ENCODE results near the gene RAP1GAP2.

Gene RAP1GAP2

DNA sequence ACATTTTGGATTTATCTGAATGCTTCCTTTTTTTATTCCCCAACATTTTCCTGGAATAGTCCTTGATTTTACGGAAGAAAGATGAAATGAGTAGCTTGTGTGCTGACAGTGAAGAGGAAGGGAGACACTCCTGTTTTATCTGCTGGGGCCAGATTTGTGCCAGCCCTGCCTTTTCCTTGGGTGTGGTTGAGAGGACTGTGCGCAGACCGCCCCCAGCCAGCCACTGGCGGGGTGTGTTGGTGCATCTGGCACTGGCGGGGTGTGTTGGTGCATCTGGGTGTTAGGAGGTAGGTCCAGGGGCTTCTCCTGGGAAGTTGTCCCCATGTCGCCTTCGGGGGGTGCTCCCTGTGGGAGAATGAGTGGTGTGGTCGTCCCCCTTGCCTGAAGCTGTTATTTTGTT is 39.5 kb downstream of the RAP1GAP2 start:
- Histone ChIP-seq H3K27ac (ENCODE audit: low read length) (no peak overlapping the region), H4K20me1 (ENCODE audit: insufficient read depth, low read length) (no peaks in the 10 kb centered on the region), H3K9ac (ENCODE audit: low read depth, low read length) (no peak overlapping the region), H3K27me3 (ENCODE audit: insufficient read depth, low read length, poor library complexity) (no peaks in the 10 kb centered on the region), H3K4me1 (ENCODE audit: insufficient read depth, low read length) (no peaks in the 10 kb centered on the region), H2AFZ (ENCODE audit: low read depth, low read length) (no peak overlapping the region), H3K4me3 (ENCODE audit: low read depth in 1 of 2, low read length in 2 of 2) (no peak overlapping the region), H3K79me2 (ENCODE audit: insufficient read depth, low read length) (no peaks in the 10 kb centered on the region), H3K9me3 (ENCODE audit: insufficient read depth, low read length, severe bottlenecking) (no peaks in the 10 kb centered on the region), H3K36me3 (ENCODE audit: insufficient read depth, low read length) (no peaks in the 10 kb centered on the region), H3K4me2 (ENCODE audit: insufficient read depth, low read length) (no peak overlapping the region)
- no peak for DNase-seq
- no peak for TF ChIP-seq EZH2 (IDR thresholded peaks at IDR 0.05; ENCODE audit: borderline replicate concordance, low read depth, low read length, severe bottlenecking)
- TF ChIP-seq, protein P1, sequence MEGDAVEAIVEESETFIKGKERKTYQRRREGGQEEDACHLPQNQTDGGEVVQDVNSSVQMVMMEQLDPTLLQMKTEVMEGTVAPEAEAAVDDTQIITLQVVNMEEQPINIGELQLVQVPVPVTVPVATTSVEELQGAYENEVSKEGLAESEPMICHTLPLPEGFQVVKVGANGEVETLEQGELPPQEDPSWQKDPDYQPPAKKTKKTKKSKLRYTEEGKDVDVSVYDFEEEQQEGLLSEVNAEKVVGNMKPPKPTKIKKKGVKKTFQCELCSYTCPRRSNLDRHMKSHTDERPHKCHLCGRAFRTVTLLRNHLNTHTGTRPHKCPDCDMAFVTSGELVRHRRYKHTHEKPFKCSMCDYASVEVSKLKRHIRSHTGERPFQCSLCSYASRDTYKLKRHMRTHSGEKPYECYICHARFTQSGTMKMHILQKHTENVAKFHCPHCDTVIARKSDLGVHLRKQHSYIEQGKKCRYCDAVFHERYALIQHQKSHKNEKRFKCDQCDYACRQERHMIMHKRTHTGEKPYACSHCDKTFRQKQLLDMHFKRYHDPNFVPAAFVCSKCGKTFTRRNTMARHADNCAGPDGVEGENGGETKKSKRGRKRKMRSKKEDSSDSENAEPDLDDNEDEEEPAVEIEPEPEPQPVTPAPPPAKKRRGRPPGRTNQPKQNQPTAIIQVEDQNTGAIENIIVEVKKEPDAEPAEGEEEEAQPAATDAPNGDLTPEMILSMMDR (IDR thresholded peaks at IDR 0.05; ENCODE audit: borderline replicate concordance, extremely low read depth, low read length, poor library complexity, severe bottlenecking) = no peak
- ATAC-seq (ENCODE audit: insufficient read depth, low read depth) = no peak

DNA sequence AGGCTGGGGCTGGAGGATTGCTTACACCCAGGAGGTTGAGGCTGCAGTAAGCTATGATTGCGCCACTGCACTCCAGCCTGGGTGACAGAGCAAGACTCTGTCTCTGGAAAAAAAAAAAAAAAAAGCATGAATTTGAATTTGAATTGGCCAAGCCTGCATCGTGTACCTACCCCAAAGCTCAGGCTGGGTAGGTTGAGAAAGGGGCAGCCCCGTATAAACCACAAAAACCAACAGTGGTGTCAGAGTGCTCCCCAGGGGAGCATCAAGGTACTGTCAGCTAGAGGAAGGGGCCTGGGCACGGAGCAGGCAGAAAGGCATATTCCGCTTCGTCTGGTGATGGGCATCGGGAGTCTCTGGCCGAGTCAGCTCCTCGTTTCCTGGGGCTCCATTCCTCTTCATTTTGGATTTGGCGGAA is 40.9 kb downstream of the RAP1GAP2 start:
- Histone ChIP-seq H3K9ac (ENCODE audit: low read depth, low read length) (no peak overlapping the region), H3K79me2 (ENCODE audit: insufficient read depth, low read length) (no peaks in the 10 kb centered on the region)
- ATAC-seq (ENCODE audit: insufficient read depth, low read depth) = peak; percentile 64

GRCh38 chr17:2841606-2842005 is 45.4 kb downstream of the RAP1GAP2 start:
- no peaks in the 10 kb centered on the region for H3K36me3 ChIP-seq (ENCODE audit: insufficient read depth, low read length)
- DNase-seq (no peak), ATAC-seq (ENCODE audit: insufficient read depth, low read depth) (no peak)
- no peak overlapping the region for H3K4me3 ChIP-seq (ENCODE audit: low read depth in 1 of 2, low read length in 2 of 2)
- H3K4me2 ChIP-seq (ENCODE audit: insufficient read depth, low read length) = no peak overlapping the region
- H4K20me1 ChIP-seq (ENCODE audit: insufficient read depth, low read length) = no peaks in the 10 kb centered on the region
- H3K9me3 ChIP-seq (ENCODE audit: insufficient read depth, low read length, severe bottlenecking) = no peaks in the 10 kb centered on the region
- H3K79me2 ChIP-seq (ENCODE audit: insufficient read depth, low read length) = no peaks in the 10 kb centered on the region
- no peaks in the 10 kb centered on the region for H3K27me3 ChIP-seq (ENCODE audit: insufficient read depth, low read length, poor library complexity)
- TF ChIP-seq EZH2 (IDR thresholded peaks at IDR 0.05; ENCODE audit: borderline replicate concordance, low read depth, low read length, severe bottlenecking) = no peak
- TF ChIP-seq, protein P1 (IDR thresholded peaks at IDR 0.05; ENCODE audit: borderline replicate concordance, extremely low read depth, low read length, poor library complexity, severe bottlenecking) = no peak
- H3K9ac ChIP-seq (ENCODE audit: low read depth, low read length) = no peak overlapping the region
- H3K4me1 ChIP-seq (ENCODE audit: insufficient read depth, low read length) = no peaks in the 10 kb centered on the region
- H3K27ac ChIP-seq (ENCODE audit: low read length) = no peak overlapping the region
- no peak overlapping the region for H2AFZ ChIP-seq (ENCODE audit: low read depth, low read length)

More for the DNA sequence above, 40.9 kb downstream of the RAP1GAP2 start:
- Histone ChIP-seq H3K9me3 (ENCODE audit: insufficient read depth, low read length, severe bottlenecking) (no peaks in the 10 kb centered on the region), H3K4me3 (ENCODE audit: low read depth in 1 of 2, low read length in 2 of 2) (no peak overlapping the region), H2AFZ (ENCODE audit: low read depth, low read length) (no peak overlapping the region), H3K4me1 (ENCODE audit: insufficient read depth, low read length) (no peaks in the 10 kb centered on the region), H4K20me1 (ENCODE audit: insufficient read depth, low read length) (no peaks in the 10 kb centered on the region), H3K36me3 (ENCODE audit: insufficient read depth, low read length) (no peaks in the 10 kb centered on the region), H3K27me3 (ENCODE audit: insufficient read depth, low read length, poor library complexity) (no peaks in the 10 kb centered on the region), H3K4me2 (ENCODE audit: insufficient read depth, low read length) (no peak overlapping the region), H3K27ac (ENCODE audit: low read length) (no peak overlapping the region)
- TF ChIP-seq, protein P1 (IDR thresholded peaks at IDR 0.05; ENCODE audit: borderline replicate concordance, extremely low read depth, low read length, poor library complexity, severe bottlenecking) = peak; percentile 30
- TF ChIP-seq EZH2 (IDR thresholded peaks at IDR 0.05; ENCODE audit: borderline replicate concordance, low read depth, low read length, severe bottlenecking) = no peak
- DNase-seq = peak; percentile 35

DNA sequence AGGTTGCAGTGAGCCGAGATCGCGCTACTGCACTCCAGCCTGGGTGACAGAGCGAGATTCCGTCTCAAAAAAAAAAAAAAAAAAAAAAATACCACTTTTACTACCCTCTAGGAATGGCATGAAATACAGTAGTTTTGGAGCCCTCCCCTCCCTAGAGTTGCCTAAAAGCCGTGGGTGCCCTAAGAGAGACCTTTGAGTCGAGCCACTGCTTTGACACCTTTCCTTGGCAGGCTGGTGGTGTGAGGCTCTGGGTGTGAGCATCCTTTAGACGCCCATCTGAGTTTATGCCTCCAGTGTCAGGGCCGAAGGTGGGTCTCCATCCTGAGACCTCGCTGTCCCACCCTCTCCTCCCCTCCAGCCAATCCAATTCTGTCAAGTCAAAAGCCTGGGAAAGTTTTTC is 46.2 kb downstream of the RAP1GAP2 start:
- no peaks in the 10 kb centered on the region for H3K27me3 ChIP-seq (ENCODE audit: insufficient read depth, low read length, poor library complexity)
- no peaks in the 10 kb centered on the region for H4K20me1 ChIP-seq (ENCODE audit: insufficient read depth, low read length)
- H3K9ac ChIP-seq (ENCODE audit: low read depth, low read length) = no peak overlapping the region
- no peaks in the 10 kb centered on the region for H3K4me1 ChIP-seq (ENCODE audit: insufficient read depth, low read length)
- no peak overlapping the region for H3K27ac ChIP-seq (ENCODE audit: low read length)
- no peak overlapping the region for H3K4me2 ChIP-seq (ENCODE audit: insufficient read depth, low read length)
- ATAC-seq (ENCODE audit: insufficient read depth, low read depth) (no peak), DNase-seq (no peak)
- H3K79me2 ChIP-seq (ENCODE audit: insufficient read depth, low read length) = no peaks in the 10 kb centered on the region
- TF ChIP-seq EZH2 (IDR thresholded peaks at IDR 0.05; ENCODE audit: borderline replicate concordance, low read depth, low read length, severe bottlenecking) = no peak
- TF ChIP-seq, protein P1 (IDR thresholded peaks at IDR 0.05; ENCODE audit: borderline replicate concordance, extremely low read depth, low read length, poor library complexity, severe bottlenecking) = no peak
- no peaks in the 10 kb centered on the region for H3K9me3 ChIP-seq (ENCODE audit: insufficient read depth, low read length, severe bottlenecking)
- no peak overlapping the region for H3K4me3 ChIP-seq (ENCODE audit: low read depth in 1 of 2, low read length in 2 of 2)
- no peak overlapping the region for H2AFZ ChIP-seq (ENCODE audit: low read depth, low read length)
- H3K36me3 ChIP-seq (ENCODE audit: insufficient read depth, low read length) = no peaks in the 10 kb centered on the region

All from DND-41 (cell line).